ENCODE data around the gene HADHA. TPM values are rescaled to one million over a fixed set of nuclear protein-coding genes. Genes with fewer than 3 reads are reported as not detected.

Gene HADHA
- total RNA-seq, 1 donor from 2014 or later, result 118 TPM

DNA sequence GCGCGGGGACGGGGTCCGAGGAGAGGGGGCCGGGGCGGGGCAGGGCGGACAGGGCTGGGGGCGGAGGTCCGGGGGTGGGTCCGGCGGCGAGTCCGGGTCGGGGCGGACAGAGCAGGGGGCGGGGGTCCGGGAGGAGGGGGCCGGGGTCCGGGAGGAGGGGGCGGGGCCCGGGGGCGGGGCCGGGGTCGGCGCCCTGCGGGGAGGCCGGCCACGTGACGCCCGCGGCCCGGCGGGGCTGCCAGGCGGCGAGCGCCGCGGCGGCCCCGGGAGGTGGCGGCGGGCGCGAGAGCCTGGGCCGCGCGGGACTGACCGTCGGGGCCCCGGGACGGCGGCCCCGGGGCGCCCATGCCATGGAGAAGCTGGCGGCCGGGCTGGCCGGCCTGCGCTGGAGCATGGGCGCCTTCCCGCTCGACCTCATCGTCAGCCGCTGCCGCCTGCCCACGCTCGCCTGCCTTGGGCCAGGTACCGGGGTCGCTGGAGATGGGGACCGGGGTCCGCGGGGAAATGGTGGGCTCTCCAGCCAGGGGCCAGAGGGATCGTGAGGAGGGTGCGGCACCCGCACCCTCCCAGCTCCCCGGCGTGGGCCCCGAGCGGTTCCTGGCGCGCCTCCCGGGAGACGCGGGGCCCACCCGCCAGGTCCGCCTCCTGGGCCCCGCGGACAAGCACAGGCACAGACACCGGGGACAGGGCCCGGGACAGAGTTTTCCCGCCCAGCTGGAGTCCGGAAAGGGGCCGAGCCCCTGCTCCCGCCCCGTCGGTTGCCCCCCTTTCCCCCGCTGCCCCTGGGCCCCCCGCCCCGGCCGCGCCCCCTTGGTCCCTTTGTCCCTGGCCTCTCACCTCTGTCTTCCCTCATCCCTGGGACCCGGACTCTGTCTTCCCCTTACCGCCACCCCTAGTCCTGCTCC, 71.3 kb downstream of the HADHA start, which contains the start of gene GAREM2:
Gene GAREM2, plus strand, starts transcription at position 218 of the 905 bp plus-strand sequence. Its CDS starts 133 bp downstream, at position 351.
- TF ChIP-seq, protein P1, sequence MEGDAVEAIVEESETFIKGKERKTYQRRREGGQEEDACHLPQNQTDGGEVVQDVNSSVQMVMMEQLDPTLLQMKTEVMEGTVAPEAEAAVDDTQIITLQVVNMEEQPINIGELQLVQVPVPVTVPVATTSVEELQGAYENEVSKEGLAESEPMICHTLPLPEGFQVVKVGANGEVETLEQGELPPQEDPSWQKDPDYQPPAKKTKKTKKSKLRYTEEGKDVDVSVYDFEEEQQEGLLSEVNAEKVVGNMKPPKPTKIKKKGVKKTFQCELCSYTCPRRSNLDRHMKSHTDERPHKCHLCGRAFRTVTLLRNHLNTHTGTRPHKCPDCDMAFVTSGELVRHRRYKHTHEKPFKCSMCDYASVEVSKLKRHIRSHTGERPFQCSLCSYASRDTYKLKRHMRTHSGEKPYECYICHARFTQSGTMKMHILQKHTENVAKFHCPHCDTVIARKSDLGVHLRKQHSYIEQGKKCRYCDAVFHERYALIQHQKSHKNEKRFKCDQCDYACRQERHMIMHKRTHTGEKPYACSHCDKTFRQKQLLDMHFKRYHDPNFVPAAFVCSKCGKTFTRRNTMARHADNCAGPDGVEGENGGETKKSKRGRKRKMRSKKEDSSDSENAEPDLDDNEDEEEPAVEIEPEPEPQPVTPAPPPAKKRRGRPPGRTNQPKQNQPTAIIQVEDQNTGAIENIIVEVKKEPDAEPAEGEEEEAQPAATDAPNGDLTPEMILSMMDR (IDR thresholded peaks at IDR 0.05), result no peak
- ATAC-seq (peak; percentile 30), DNase-seq (no peak)
- peaks cover 40% of the 10 kb centered on the region for H3K27me3 ChIP-seq
- no peaks in the 10 kb centered on the region for H3K9me3 ChIP-seq
- H3K36me3 ChIP-seq, result no peaks in the 10 kb centered on the region
- peak within 1 kb of the TSS; percentile 34 for H3K4me3 ChIP-seq
- intact Hi-C loops (cut with DNase I), result no loop called here
- no peak within 1 kb of the TSS for H3K27ac ChIP-seq
- peaks cover 7% of the 10 kb centered on the region for H3K4me1 ChIP-seq

DNA sequence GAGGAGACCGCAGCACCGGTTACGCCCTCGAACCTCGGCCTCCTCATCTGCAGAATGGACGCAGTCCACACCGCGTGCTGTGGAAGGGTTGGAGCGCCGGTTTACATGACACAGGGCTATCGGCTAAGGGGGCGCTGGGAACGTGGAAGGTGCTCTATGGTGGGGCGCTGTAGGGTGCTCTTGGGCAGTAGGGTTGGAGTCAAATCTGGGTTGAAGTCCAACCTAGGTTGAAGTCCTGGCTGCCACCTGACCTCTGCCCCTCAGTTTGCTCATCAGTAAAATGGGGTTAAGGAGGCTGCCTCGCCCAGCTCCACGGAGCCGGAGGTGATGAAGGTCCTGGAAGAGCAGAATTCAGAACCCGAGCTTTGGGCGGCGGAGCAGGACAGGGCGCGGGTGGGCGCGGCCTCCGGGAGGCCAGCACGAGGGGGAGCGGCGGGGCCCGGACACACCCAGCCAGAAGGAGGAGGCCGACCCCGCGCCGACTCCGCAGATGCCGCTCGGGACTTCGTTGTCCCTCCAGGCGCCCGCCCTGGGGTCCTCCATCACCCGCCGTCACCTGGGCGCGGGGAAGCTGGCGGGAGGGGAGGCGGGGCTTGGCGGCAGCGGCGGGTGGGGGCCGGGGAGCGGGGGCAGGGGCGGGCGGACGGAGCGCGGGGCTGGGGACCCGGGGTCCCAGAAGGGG, 72.1 kb downstream of the HADHA start:
- no peak overlapping the region for H3K27ac ChIP-seq
- DNase-seq, result no peak
- peaks cover 7% of the 10 kb centered on the region for H3K4me1 ChIP-seq
- ATAC-seq, result no peak
- intact Hi-C loops (cut with DNase I), result no loop called here
- TF ChIP-seq, protein P1 (IDR thresholded peaks at IDR 0.05), result no peak
- no peaks in the 10 kb centered on the region for H3K36me3 ChIP-seq
- H3K27me3 ChIP-seq, result peaks cover 40% of the 10 kb centered on the region
- peak overlapping the region; percentile 25 for H3K4me3 ChIP-seq
- H3K9me3 ChIP-seq, result no peaks in the 10 kb centered on the region

DNA sequence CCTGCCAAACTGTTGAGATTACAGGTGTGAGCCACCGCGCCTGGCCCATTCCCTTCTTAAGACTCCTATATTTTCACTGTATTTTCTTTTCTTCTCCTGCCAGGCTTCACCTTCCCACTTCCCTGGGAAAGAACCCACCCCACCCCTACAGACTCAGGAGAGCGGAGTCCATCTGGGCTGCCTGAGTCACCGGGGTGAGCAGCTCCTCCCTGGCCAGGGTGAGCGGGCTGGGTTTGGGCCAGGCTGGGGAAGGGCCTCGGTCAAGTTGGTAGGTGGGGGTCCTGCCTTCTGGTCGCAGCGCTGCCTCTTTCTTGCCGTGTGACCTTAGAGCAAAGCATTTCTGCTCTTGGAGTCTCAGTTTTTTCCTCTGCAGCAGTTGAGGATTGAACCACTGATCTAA, 73.6 kb downstream of the HADHA start:
- intact Hi-C loops (cut with DNase I), result no loop called here
- Histone ChIP-seq H3K4me3 (no peak overlapping the region), H3K27ac (no peak overlapping the region), H3K4me1 (peaks cover 7% of the 10 kb centered on the region), H3K36me3 (no peaks in the 10 kb centered on the region), H3K27me3 (peaks cover 34% of the 10 kb centered on the region), H3K9me3 (no peaks in the 10 kb centered on the region)
- DNase-seq (peak; percentile 13), ATAC-seq (no peak)
- TF ChIP-seq, protein P1 (IDR thresholded peaks at IDR 0.05), result no peak

DNA sequence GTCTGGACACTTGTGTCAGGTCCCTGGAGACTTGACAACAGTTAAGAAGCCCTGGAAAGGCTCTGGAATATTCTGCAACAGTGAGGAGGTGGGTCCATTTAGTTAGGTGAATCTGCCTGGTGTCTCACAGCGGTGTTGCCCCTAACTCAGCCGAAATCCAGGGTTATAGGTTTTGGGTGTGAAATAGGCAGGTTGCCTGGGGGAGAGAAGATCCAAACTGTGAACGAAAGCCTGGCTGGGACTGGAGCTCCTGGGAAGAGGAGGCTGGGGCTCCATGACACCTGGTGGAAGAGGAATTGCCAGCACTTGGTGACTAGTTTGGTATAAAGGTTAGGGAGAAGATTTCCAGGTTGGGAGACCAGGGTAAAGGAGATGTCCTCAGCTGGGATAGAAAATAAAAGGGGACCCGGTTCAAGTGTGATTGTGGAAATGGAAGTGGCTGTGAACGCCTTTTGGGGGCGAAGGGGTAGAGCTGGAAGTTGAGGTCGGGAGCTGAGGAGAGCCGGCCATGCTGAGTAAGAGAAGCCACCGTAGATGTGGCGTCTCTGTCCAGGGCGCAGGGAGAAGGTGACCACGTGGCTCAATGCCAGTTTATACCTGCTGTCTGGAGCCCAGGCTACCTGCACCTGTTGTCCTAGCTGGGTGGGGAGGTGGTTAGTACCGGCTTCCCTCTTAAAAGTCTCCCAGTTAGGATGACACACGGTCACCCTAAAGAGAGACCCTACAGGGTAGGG, 74.6 kb downstream of the HADHA start:
- no peak overlapping the region for H3K4me3 ChIP-seq
- peaks cover 27% of the 10 kb centered on the region for H3K27me3 ChIP-seq
- peak; percentile 33 for DNase-seq

DNA sequence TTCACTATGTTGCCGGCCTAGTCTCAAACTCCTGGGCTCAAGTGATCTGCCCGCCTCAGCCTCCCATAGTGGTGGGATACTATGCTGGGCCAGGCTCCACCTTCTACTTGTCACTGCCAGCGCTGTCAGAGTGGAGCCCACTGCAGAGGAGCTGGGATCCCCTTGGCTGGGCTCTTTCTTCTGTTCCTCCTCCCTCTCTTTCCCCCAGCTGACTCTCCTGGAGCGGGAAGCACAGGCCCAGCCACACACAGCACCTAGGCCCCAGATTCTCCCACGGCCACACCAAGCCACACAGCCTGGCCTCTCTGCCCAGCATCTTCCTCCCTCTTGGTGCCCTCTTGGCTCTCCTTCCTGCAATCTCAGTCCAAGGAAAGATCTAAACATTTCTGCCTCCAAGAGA, 75.2 kb downstream of the HADHA start:
- H3K4me3 ChIP-seq, result no peak overlapping the region
- no peak for ATAC-seq
- peaks cover 7% of the 10 kb centered on the region for H3K4me1 ChIP-seq
- TF ChIP-seq, protein P1 (IDR thresholded peaks at IDR 0.05), result no peak
- H3K27me3 ChIP-seq, result peaks cover 21% of the 10 kb centered on the region
- DNase-seq, result peak; percentile 45
- H3K36me3 ChIP-seq, result no peaks in the 10 kb centered on the region
- intact Hi-C loops (cut with DNase I), result no loop called here
- no peaks in the 10 kb centered on the region for H3K9me3 ChIP-seq
- no peak overlapping the region for H3K27ac ChIP-seq

More for the DNA sequence above, 74.6 kb downstream of the HADHA start:
- Histone ChIP-seq H3K4me1 (peaks cover 7% of the 10 kb centered on the region), H3K36me3 (no peaks in the 10 kb centered on the region), H3K9me3 (no peaks in the 10 kb centered on the region), H3K27ac (no peak overlapping the region)
- intact Hi-C loops (cut with DNase I), result no loop called here
- TF ChIP-seq, protein P1 (IDR thresholded peaks at IDR 0.05), result no peak
- no peak for ATAC-seq

All from upper lobe of right lung (tissue), 1 donor.